ENCODE measurements around the gene IRGQ.

DNA sequence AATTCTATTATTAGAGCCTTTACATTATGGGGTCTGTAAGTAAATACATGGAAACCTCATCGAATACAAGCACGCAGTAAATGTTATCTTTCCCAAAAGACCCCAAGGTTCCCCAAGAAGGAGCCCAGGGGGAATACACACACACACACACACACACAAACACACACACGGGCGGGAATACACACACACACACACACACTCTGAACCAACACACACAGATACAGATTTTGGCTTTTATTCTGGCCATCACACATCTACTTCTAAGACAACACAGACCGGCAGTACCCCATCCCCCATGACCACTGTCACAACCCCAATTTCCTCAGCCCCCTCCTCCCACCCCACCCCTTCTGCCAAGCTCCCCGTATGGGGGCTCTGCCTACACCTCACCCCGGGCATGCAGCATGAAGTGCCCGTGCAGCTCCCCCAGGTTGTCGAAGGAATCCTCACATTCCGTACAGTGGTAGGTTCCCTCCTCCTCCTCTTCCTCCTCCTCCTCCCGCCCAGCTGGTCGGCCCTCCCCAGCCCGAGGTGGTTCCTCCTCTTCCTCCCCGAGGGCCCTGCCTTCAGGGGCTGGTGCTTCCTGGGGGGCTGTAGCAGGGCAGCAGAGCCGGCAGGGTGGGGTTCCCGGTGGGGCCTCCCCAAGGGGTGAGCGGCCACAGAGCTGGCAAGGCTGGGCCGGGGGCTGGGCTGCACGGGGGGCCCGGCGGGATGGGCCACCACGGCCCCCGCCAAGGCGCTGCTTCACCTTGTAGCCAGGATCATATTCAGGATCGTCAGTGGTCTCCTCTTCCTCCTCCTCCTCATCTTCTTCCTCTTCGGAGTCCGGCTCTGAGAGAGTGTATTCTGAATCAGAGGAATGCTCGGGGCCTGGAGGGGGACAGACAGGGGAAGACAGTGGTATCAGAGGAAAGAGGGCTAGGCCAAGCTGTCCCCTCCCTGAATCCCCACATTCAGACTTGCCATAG, 11.6 kb upstream of the IRGQ start:
- TF ChIP-seq, protein P1, sequence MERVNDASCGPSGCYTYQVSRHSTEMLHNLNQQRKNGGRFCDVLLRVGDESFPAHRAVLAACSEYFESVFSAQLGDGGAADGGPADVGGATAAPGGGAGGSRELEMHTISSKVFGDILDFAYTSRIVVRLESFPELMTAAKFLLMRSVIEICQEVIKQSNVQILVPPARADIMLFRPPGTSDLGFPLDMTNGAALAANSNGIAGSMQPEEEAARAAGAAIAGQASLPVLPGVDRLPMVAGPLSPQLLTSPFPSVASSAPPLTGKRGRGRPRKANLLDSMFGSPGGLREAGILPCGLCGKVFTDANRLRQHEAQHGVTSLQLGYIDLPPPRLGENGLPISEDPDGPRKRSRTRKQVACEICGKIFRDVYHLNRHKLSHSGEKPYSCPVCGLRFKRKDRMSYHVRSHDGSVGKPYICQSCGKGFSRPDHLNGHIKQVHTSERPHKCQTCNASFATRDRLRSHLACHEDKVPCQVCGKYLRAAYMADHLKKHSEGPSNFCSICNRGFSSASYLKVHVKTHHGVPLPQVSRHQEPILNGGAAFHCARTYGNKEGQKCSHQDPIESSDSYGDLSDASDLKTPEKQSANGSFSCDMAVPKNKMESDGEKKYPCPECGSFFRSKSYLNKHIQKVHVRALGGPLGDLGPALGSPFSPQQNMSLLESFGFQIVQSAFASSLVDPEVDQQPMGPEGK (tag by site-specific recombination; IDR thresholded peaks at IDR 0.05), result 0 out of 2 replicates have a peak, but pooled peaks have one; percentile 17
- TF ChIP-seq ZNF707 (tag by site-specific recombination; IDR thresholded peaks at IDR 0.05), result no peak
